Tibial nerve (tissue), 4 donors: Measurements from ENCODE around the gene CD40. TPM values are rescaled to one million over a fixed set of nuclear protein-coding genes. Genes with fewer than 3 reads are reported as not detected.
A peak's percentile ranks its signal among the peaks of the same experiment; 100 is the strongest.

Experiments
- DNase-seq, 2 donors: peaks; one replicate each; pipeline ENCODE4 v3.0.0-alpha.2; 2019; ENCODE audit warnings: low spot score in 2 of 2
- H3K27ac ChIP-seq, 4 donors: fragments of 200-600 bp; sonication (generic) in 3 of 4; one replicate each; pipeline ENCODE4 v1.5.1; 2017 to 2019; ENCODE audit warnings: mild to moderate bottlenecking in 1 of 4
- H3K27me3 ChIP-seq, 2 donors: fragments of 200-600 bp; sonication (generic) in 1 of 2; one replicate each; pipeline versions ENCODE4 v1.5.1 to v1.6.0; 2017 to 2019
- H3K36me3 ChIP-seq, 3 donors: fragments of 200-600 bp; sonication (generic); one replicate each; pipeline ENCODE4 v1.5.1; 2018 to 2019
- H3K4me1 ChIP-seq, 4 donors: fragments of 200-600 bp; sonication (generic) in 3 of 4; one replicate each; pipeline ENCODE4 v1.5.1; 2017 to 2019
- H3K4me3 ChIP-seq, 4 donors: fragments of 200-600 bp; sonication (generic) in 3 of 4; one replicate each; pipeline ENCODE4 v1.5.1; 2017 to 2019; ENCODE audit warnings: mild to moderate bottlenecking in 1 of 4, moderate library complexity in 1 of 4
- H3K9me3 ChIP-seq, 4 donors: fragments of 200-600 bp; sonication (generic) in 3 of 4; one replicate each; pipeline ENCODE4 v1.5.1; 2017 to 2019
- EP300 ChIP-seq, 2 donors: sonication (generic); formaldehyde crosslinking; IDR thresholded peaks; one replicate each; pipeline ENCODE4 v1.6.1; 2017; ENCODE audit warnings: antibody characterized with exemption in 2 of 2, mild to moderate bottlenecking in 1 of 2
- POLR2A ChIP-seq, 2 donors: fragments of 450-650 bp; IDR thresholded peaks; one replicate each; pipeline ENCODE4 v1.6.1; 2017; ENCODE audit warnings: antibody characterized with exemption in 2 of 2, mild to moderate bottlenecking in 2 of 2, moderate library complexity in 2 of 2
- WGBS, 2 donors: methylation state at CpG; one replicate each; pipeline ENCODE4 v1.1.5; 2018; 5-methylcytosine and 5-hydroxymethylcytosine counted together
- total RNA-seq, 4 donors: library from RNA; depleted of rRNA; stranded (reverse); fragments of >200 nt; gene quantifications; one replicate each; pipeline ENCODE4 v1.1.0, GENCODE V29; 2016
- TF ChIP-seq, protein P1 (sequence below), 5 experiments: fragments of 200-600 bp in 3 of 5; fragments of 450-650 bp in 2 of 5; sonication (generic) in 3 of 5; IDR thresholded peaks; one replicate each; pipeline ENCODE4 v1.5.1; 2016 to 2019; ENCODE audit warnings: antibody characterized with exemption in 5 of 5, mild to moderate bottlenecking in 3 of 5, moderate library complexity in 2 of 5

CD40 gene
- total RNA-seq, 4 donors from 2014 or later = 18.0 to 32.8 (median 25.1) TPM

DNA sequence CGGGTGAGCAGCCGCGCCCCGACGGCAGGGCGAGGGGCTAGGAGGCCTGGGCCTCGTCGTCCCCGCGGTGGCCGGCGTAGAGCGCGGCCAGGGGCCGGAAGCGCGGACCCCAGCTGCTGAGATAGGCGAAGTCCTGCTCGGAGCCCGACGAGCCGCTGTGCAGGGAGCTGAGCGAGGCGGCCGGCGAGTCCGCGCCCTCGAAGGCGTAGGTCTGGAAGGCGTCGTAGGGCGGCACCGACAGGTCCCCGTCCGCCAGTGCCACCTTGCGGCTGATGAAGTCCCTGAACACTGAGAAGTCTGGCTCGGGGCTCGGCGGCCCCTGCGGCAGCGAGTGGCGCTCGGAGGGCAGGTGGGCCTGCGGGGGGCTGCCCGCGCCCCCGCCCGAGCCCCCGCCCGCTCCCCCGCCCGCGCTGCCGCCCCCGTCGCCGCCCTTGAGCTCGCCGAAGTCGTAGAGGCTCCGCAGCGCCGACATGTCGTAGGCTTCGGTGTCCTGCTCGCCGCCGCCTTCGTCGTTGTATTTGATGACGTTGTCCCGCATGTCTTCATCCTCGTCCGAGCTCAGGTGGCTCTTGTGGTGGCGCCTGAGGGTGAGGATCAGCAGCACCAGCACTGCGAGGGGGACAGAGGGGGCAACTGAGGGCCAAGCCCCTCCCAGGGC is 56.5 kb downstream of the CD40 start:
- Histone ChIP-seq H3K36me3 (no peaks in the 10 kb centered on the region), H3K9me3 (no peaks in the 10 kb centered on the region), H3K27ac (no peak overlapping the region), H3K4me3 (peak overlapping the region in 1 of 4 donors; percentile 6), H3K4me1 (peaks cover 0 to 6% (median 0%) of the 10 kb centered on the region in 4 donors), H3K27me3 (peaks cover 0 to 54% of the 10 kb centered on the region in 2 donors)
- no peak for TF ChIP-seq EP300 (IDR thresholded peaks at IDR 0.05)
- TF ChIP-seq, protein P1, sequence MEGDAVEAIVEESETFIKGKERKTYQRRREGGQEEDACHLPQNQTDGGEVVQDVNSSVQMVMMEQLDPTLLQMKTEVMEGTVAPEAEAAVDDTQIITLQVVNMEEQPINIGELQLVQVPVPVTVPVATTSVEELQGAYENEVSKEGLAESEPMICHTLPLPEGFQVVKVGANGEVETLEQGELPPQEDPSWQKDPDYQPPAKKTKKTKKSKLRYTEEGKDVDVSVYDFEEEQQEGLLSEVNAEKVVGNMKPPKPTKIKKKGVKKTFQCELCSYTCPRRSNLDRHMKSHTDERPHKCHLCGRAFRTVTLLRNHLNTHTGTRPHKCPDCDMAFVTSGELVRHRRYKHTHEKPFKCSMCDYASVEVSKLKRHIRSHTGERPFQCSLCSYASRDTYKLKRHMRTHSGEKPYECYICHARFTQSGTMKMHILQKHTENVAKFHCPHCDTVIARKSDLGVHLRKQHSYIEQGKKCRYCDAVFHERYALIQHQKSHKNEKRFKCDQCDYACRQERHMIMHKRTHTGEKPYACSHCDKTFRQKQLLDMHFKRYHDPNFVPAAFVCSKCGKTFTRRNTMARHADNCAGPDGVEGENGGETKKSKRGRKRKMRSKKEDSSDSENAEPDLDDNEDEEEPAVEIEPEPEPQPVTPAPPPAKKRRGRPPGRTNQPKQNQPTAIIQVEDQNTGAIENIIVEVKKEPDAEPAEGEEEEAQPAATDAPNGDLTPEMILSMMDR (IDR thresholded peaks at IDR 0.05) = peak; percentile 52 to 72 (median 65)
- DNase-seq = peak; percentile 55 to 69
- WGBS, 2 donors = 6 to 10% methylated on average over 14 to 18 of the region's 77 CpGs

DNA sequence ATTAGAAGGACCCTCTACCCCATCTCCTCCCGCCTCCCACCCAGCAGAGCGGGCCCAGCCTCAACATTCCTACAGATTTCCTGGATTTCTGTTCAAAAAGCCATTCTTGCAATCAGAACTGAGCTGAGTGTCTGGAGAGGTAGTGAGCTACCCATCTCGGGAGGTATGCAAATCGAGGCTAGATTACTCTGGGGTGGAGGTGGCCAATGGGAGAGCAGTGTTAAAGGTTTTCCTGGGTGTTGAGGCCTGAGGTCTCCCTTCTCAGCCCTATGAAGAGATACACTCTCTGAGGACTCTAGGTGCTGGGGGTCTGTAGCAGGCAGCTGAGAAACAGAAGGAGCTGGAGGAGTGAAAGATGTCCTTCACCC is 57.0 kb downstream of the CD40 start:
- Histone ChIP-seq H3K27ac (no peak overlapping the region), H3K36me3 (no peaks in the 10 kb centered on the region), H3K4me3 (no peak overlapping the region), H3K9me3 (no peaks in the 10 kb centered on the region), H3K27me3 (peaks cover 0 to 51% of the 10 kb centered on the region in 2 donors), H3K4me1 (peaks cover 0 to 6% (median 0%) of the 10 kb centered on the region in 4 donors)
- TF ChIP-seq POLR2A (IDR thresholded peaks at IDR 0.05) (no peak), EP300 (IDR thresholded peaks at IDR 0.05) (no peak)
- TF ChIP-seq, protein P1 (IDR thresholded peaks at IDR 0.05) = no peak
- WGBS, 2 donors = 90 to 100% methylated on average over 4 of the region's 4 CpGs
- DNase-seq = no peak

GRCh38 chr20:46176739-46177378 is 58.7 kb downstream of the CD40 start:
- Histone ChIP-seq H3K9me3 (no peaks in the 10 kb centered on the region), H3K4me1 (peaks cover 0 to 6% (median 0%) of the 10 kb centered on the region in 4 donors), H3K27me3 (peaks cover 0 to 53% of the 10 kb centered on the region in 2 donors), H3K4me3 (no peak overlapping the region), H3K27ac (no peak overlapping the region), H3K36me3 (no peaks in the 10 kb centered on the region)
- 82 to 85% methylated on average over 11 to 13 of the region's 13 CpGs for WGBS, 2 donors
- no peak for DNase-seq
- TF ChIP-seq, protein P1 (IDR thresholded peaks at IDR 0.05) = no peak
- TF ChIP-seq POLR2A (IDR thresholded peaks at IDR 0.05) (no peak), EP300 (IDR thresholded peaks at IDR 0.05) (no peak)

DNA sequence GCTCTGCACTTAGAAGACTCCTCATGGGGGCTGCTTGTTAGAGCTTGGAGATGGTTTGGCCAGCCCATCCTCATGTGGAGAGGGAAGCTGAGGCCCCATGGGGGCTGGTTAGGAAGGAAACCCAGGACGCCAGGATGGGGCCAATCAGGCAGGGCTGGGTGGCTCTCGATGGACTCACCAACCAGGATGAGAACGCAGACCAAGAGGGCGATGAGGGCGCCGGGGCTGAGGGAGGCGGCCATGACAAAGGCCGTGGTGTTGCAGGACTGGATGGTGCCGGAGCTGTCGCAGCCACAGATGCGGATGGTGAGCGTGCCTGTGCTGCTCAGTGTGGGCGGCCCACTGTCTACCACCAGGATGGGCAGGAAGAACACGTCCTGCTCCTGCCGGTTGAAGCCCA is 59.7 kb downstream of the CD40 start:
- Histone ChIP-seq H3K27ac (no peak overlapping the region), H3K9me3 (no peaks in the 10 kb centered on the region), H3K36me3 (no peaks in the 10 kb centered on the region), H3K4me1 (peaks cover 0 to 6% (median 0%) of the 10 kb centered on the region in 4 donors), H3K27me3 (peaks cover 0 to 49% of the 10 kb centered on the region in 2 donors), H3K4me3 (no peak overlapping the region)
- TF ChIP-seq, protein P1 (IDR thresholded peaks at IDR 0.05) = no peak
- no peak for TF ChIP-seq POLR2A (IDR thresholded peaks at IDR 0.05)
- no peak for TF ChIP-seq EP300 (IDR thresholded peaks at IDR 0.05)
- no peak for DNase-seq
- 87 to 89% methylated on average over 15 of the region's 15 CpGs for WGBS, 2 donors

- Histone ChIP-seq H3K4me3 (no peak overlapping the region), H3K27ac (no peak overlapping the region), H3K27me3 (peaks cover 0 to 37% of the 10 kb centered on the region in 2 donors), H3K4me1 (peaks cover 0 to 6% (median 0%) of the 10 kb centered on the region in 4 donors), H3K9me3 (no peaks in the 10 kb centered on the region), H3K36me3 (no peaks in the 10 kb centered on the region)
- no peak for DNase-seq
- TF ChIP-seq EP300 (IDR thresholded peaks at IDR 0.05) = no peak
- TF ChIP-seq, protein P1 (IDR thresholded peaks at IDR 0.05) = no peak
- no peak for TF ChIP-seq POLR2A (IDR thresholded peaks at IDR 0.05)
- 74 to 80% methylated on average over 8 of the region's 8 CpGs for WGBS, 2 donors
These were observed 60.8 kb downstream of the CD40 start for GRCh38 chr20:46178891-46179290.
